ENCODE data around the gene TSPEAR.

Gene TSPEAR

GRCh38 chr21:44533891-44534627 lies 177.3 kb downstream of the TSPEAR start:
- TF ChIP-seq CTCF (IDR thresholded peaks at IDR 0.05; ENCODE audit: low read length) = no peak
- Histone ChIP-seq H4K20me1 (ENCODE audit: insufficient read depth, low read length) (no peaks in the 10 kb centered on the region), H3K27ac (ENCODE audit: low read depth, low read length, poor library complexity, severe bottlenecking) (no peak overlapping the region), H3K9ac (ENCODE audit: low read length) (no peak overlapping the region), H3K4me3 (ENCODE audit: low read depth, low read length, poor library complexity, severe bottlenecking) (no peak overlapping the region), H3F3A (ENCODE audit: insufficient read depth, low read length) (no peaks in the 10 kb centered on the region), H3K79me2 (ENCODE audit: insufficient read depth, low read length) (no peaks in the 10 kb centered on the region), H3K4me1 (ENCODE audit: insufficient read depth, low read length, severe bottlenecking) (no peaks in the 10 kb centered on the region), H3K36me3 (ENCODE audit: insufficient read depth, low read length) (no peaks in the 10 kb centered on the region), H3K9me3 (ENCODE audit: low read length) (no peaks in the 10 kb centered on the region), H2AFZ (ENCODE audit: low read length) (no peak overlapping the region), H3K9me2 (ENCODE audit: low read depth, low read length) (no peaks in the 10 kb centered on the region), H3K27me3 (ENCODE audit: insufficient read depth, low read length) (no peaks in the 10 kb centered on the region), H3K4me2 (ENCODE audit: low read length) (no peak overlapping the region)

- Histone ChIP-seq H2AFZ (ENCODE audit: low read length) (no peak overlapping the region), H3K9me2 (ENCODE audit: low read depth, low read length) (no peaks in the 10 kb centered on the region), H3K4me2 (ENCODE audit: low read length) (no peak overlapping the region), H3K36me3 (ENCODE audit: insufficient read depth, low read length) (no peaks in the 10 kb centered on the region), H3F3A (ENCODE audit: insufficient read depth, low read length) (no peaks in the 10 kb centered on the region), H3K9ac (ENCODE audit: low read length) (no peak overlapping the region), H3K27ac (ENCODE audit: low read depth, low read length, poor library complexity, severe bottlenecking) (no peak overlapping the region), H3K4me1 (ENCODE audit: insufficient read depth, low read length, severe bottlenecking) (no peaks in the 10 kb centered on the region), H4K20me1 (ENCODE audit: insufficient read depth, low read length) (no peaks in the 10 kb centered on the region), H3K27me3 (ENCODE audit: insufficient read depth, low read length) (no peaks in the 10 kb centered on the region), H3K79me2 (ENCODE audit: insufficient read depth, low read length) (no peaks in the 10 kb centered on the region), H3K9me3 (ENCODE audit: low read length) (no peaks in the 10 kb centered on the region), H3K4me3 (ENCODE audit: low read depth, low read length, poor library complexity, severe bottlenecking) (no peak overlapping the region)
- no peak for TF ChIP-seq EZH2 (IDR thresholded peaks at IDR 0.05; ENCODE audit: borderline replicate concordance, low read length)
- TF ChIP-seq CTCF (IDR thresholded peaks at IDR 0.05; ENCODE audit: low read length) = no peak
Observed at GRCh38 chr21:44533121-44533890, 178.1 kb downstream of the TSPEAR start.

DNA sequence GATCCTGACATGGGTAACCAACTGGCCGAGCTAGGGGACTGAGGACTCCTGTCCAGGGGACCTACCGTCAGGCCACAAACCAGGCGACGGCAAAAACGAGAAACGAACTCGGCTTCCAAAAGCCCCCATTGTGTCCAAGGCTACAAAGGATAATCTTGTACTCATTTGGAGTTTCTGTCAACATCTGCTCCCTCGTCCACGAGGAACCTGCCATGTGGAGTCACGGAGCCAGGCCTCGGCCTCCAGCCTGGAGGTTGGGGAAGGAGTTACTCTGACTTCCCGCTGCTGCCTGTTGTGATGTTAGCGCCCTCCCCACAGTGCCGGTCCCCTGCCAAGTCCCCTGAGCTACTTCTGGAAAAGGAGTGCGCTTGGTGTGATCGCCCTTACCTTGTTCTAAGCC lies 178.7 kb downstream of the TSPEAR start:
- no peaks in the 10 kb centered on the region for H3K79me2 ChIP-seq (ENCODE audit: insufficient read depth, low read length)
- no peaks in the 10 kb centered on the region for H3K9me2 ChIP-seq (ENCODE audit: low read depth, low read length)
- TF ChIP-seq CTCF (IDR thresholded peaks at IDR 0.05; ENCODE audit: low read length) (no peak), EZH2 (IDR thresholded peaks at IDR 0.05; ENCODE audit: borderline replicate concordance, low read length) (no peak)
- no peaks in the 10 kb centered on the region for H3K9me3 ChIP-seq (ENCODE audit: low read length)
- H2AFZ ChIP-seq (ENCODE audit: low read length) = no peak overlapping the region
- no peaks in the 10 kb centered on the region for H3K4me1 ChIP-seq (ENCODE audit: insufficient read depth, low read length, severe bottlenecking)
- H3K36me3 ChIP-seq (ENCODE audit: insufficient read depth, low read length) = no peaks in the 10 kb centered on the region
- H3K27ac ChIP-seq (ENCODE audit: low read depth, low read length, poor library complexity, severe bottlenecking) = no peak overlapping the region
- no peaks in the 10 kb centered on the region for H3K27me3 ChIP-seq (ENCODE audit: insufficient read depth, low read length)
- no peak overlapping the region for H3K4me3 ChIP-seq (ENCODE audit: low read depth, low read length, poor library complexity, severe bottlenecking)
- H3K9ac ChIP-seq (ENCODE audit: low read length) = no peak overlapping the region
- no peaks in the 10 kb centered on the region for H4K20me1 ChIP-seq (ENCODE audit: insufficient read depth, low read length)
- no peak overlapping the region for H3K4me2 ChIP-seq (ENCODE audit: low read length)
- no peaks in the 10 kb centered on the region for H3F3A ChIP-seq (ENCODE audit: insufficient read depth, low read length)
